ENCODE measurements around the gene A3GALT2. TPM values are rescaled to one million over a fixed set of nuclear protein-coding genes. Genes with fewer than 3 reads are reported as not detected.
A peak's percentile ranks its signal among the peaks of the same experiment; 100 is the strongest.

A3GALT2 gene
- total RNA-seq, 1 donor from 2014 or later: not detected

GRCh38 chr1:33354707-33355316 lies 33.9 kb upstream of the A3GALT2 start:
- no peak for DNase-seq (ENCODE audit: low spot score)
- ATAC-seq: no peak
- intact Hi-C loops (cut with DNase I): no loop called here

GRCh38 chr1:33353531-33353930 lies 32.6 kb upstream of the A3GALT2 start:
- ATAC-seq (no peak), DNase-seq (ENCODE audit: low spot score) (no peak)
- intact Hi-C loops (cut with DNase I): no loop called here

GRCh38 chr1:33351281-33351660 lies 30.4 kb upstream of the A3GALT2 start:
- DNase-seq (ENCODE audit: low spot score) (no peak), ATAC-seq (no peak)
- intact Hi-C loops (cut with DNase I): no loop called here

- DNase-seq (ENCODE audit: low spot score): no peak
- intact Hi-C loops (cut with DNase I): no loop called here
- ATAC-seq: no peak
Measured at GRCh38 chr1:33350611-33351280, 29.8 kb upstream of the A3GALT2 start.

- intact Hi-C loops (cut with DNase I): no loop called here
Measured at GRCh38 chr1:33349778-33350610, 29.1 kb upstream of the A3GALT2 start.

GRCh38 chr1:33349081-33349759 lies 28.3 kb upstream of the A3GALT2 start:
- DNase-seq (ENCODE audit: low spot score) (no peak), ATAC-seq (peak; percentile 7)
- intact Hi-C loops (cut with DNase I): no loop called here

More at GRCh38 chr1:33349778-33350610, 29.1 kb upstream of the A3GALT2 start:
- peak; percentile 91 for DNase-seq (ENCODE audit: low spot score)
- peak; percentile 93 for ATAC-seq

GRCh38 chr1:33348676-33349080 lies 27.8 kb upstream of the A3GALT2 start:
- intact Hi-C loops (cut with DNase I): no loop called here
- no peak for ATAC-seq
- DNase-seq (ENCODE audit: low spot score): no peak

- DNase-seq (ENCODE audit: low spot score) (no peak), ATAC-seq (no peak)
- intact Hi-C loops (cut with DNase I): no loop called here
Measured at GRCh38 chr1:33348194-33348593, 27.3 kb upstream of the A3GALT2 start.

- peak; percentile 61 for ATAC-seq
- intact Hi-C loops (cut with DNase I): no loop called here
- no peak for DNase-seq (ENCODE audit: low spot score)
Measured at GRCh38 chr1:33347650-33347992, 26.7 kb upstream of the A3GALT2 start.

GRCh38 chr1:33346927-33347649 lies 26.2 kb upstream of the A3GALT2 start:
- intact Hi-C loops (cut with DNase I): no loop called here
- peak; percentile 46 for ATAC-seq

GRCh38 chr1:33346533-33346926 lies 25.6 kb upstream of the A3GALT2 start:
- intact Hi-C loops (cut with DNase I): no loop called here
- ATAC-seq (no peak), DNase-seq (ENCODE audit: low spot score) (no peak)

More at GRCh38 chr1:33346927-33347649, 26.2 kb upstream of the A3GALT2 start:
- no peak for DNase-seq (ENCODE audit: low spot score)

GRCh38 chr1:33344896-33345560 lies 24.1 kb upstream of the A3GALT2 start:
- no peak for DNase-seq (ENCODE audit: low spot score)
- intact Hi-C loops (cut with DNase I): no loop called here
- ATAC-seq: no peak

- DNase-seq (ENCODE audit: low spot score) (no peak), ATAC-seq (no peak)
- intact Hi-C loops (cut with DNase I): no loop called here
Measured at GRCh38 chr1:33343539-33343938, 22.6 kb upstream of the A3GALT2 start.

GRCh38 chr1:33342041-33342723 lies 21.3 kb upstream of the A3GALT2 start:
- DNase-seq (ENCODE audit: low spot score) (no peak), ATAC-seq (peak; percentile 57)
- intact Hi-C loops (cut with DNase I): no loop called here

GRCh38 chr1:33341190-33341589 lies 20.3 kb upstream of the A3GALT2 start:
- intact Hi-C loops (cut with DNase I): no loop called here
- DNase-seq (ENCODE audit: low spot score): no peak
- ATAC-seq: no peak

- DNase-seq (ENCODE audit: low spot score): no peak
- ATAC-seq: peak; percentile 29
- intact Hi-C loops (cut with DNase I): no loop called here
Measured at GRCh38 chr1:33339413-33339812, 18.5 kb upstream of the A3GALT2 start.

- ATAC-seq (peak; percentile 89), DNase-seq (ENCODE audit: low spot score) (no peak)
- intact Hi-C loops (cut with DNase I): no loop called here
Measured at GRCh38 chr1:33338440-33339211, 17.7 kb upstream of the A3GALT2 start.

All from sciatic nerve (tissue), 2 donors.